Effector memory CD8-positive, alpha-beta T cell (primary cell): Measurements from ENCODE around the gene PCDHA1.
"Not testable (repeated sequence)": the region's sequence is repeated elsewhere in the genome, so short reads cannot be mapped to it uniquely, and the experiment has no call there.

ENCODE experiments used
- ATAC-seq: fragments of 150-1000 bp; cut with Tn5 transposase; replicated peaks from 2 replicates; pipeline ENCODE4 v1.10.0; 2021; ENCODE audit warnings: mild to moderate bottlenecking, moderate library complexity
- DNase-seq, 3 experiments: peaks; one replicate each; pipeline ENCODE4 v3.0.0; 2021
- H3K27ac Mint-ChIP-seq, 2 donors: one replicate each; pipeline ENCODE4 v1.8.0; 2022; ENCODE audit warnings: mild to moderate bottlenecking in 2 of 2, mixed read lengths in 2 of 2, moderate library complexity in 2 of 2
- H3K27me3 Mint-ChIP-seq, 2 donors: one replicate each; pipeline ENCODE4 v1.8.0; 2022; ENCODE audit warnings: mixed read lengths in 2 of 2
- H3K36me3 Mint-ChIP-seq: one replicate; pipeline ENCODE4 v1.8.0; 2022; ENCODE audit warnings: mild to moderate bottlenecking, moderate library complexity, mixed read lengths; ENCODE audit not compliant: insufficient read depth
- H3K4me1 Mint-ChIP-seq, 2 donors: one replicate each; pipeline ENCODE4 v1.8.0; 2022; ENCODE audit warnings: low read depth in 2 of 2, mixed read lengths in 2 of 2
- H3K4me3 Mint-ChIP-seq, 2 donors: one replicate each; pipeline ENCODE4 v1.8.0; 2022; ENCODE audit warnings: mild to moderate bottlenecking in 2 of 2, mixed read lengths in 2 of 2, moderate library complexity in 2 of 2
- H3K9me3 Mint-ChIP-seq, 2 donors: one replicate each; pipeline ENCODE4 v1.8.0; 2022; ENCODE audit warnings: mixed read lengths in 2 of 2

The PCDHA1 gene

DNA sequence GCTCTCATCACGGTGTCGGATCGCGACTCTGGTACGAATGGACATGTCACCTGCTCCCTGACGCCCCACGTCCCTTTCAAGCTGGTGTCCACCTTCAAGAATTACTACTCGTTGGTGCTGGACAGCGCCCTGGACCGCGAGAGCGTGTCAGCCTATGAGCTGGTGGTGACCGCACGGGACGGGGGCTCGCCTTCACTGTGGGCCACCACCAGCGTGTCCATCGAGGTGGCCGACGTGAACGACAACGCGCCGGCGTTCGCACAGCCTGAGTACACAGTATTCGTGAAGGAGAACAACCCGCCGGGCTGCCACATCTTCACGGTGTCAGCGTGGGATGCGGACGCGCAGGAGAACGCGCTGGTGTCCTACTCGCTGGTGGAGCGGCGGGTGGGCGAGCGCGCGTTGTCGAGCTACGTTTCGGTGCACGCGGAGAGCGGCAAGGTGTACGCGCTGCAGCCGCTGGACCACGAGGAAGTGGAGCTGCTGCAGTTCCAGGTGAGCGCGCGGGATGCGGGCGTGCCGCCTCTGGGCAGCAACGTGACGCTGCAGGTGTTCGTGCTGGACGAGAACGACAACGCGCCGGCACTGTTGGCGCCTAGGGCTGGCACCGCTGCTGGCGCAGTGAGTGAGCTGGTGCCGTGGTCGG is 10.3 kb downstream of the PCDHA1 start:
- peaks cover 18 to 25% of the 10 kb centered on the region in 2 donors for H3K27me3 Mint-ChIP-seq
- not testable (repeated sequence) for ATAC-seq, H3K36me3 Mint-ChIP-seq, DNase-seq, H3K27ac Mint-ChIP-seq, H3K4me3 Mint-ChIP-seq, H3K9me3 Mint-ChIP-seq, H3K4me1 Mint-ChIP-seq

DNA sequence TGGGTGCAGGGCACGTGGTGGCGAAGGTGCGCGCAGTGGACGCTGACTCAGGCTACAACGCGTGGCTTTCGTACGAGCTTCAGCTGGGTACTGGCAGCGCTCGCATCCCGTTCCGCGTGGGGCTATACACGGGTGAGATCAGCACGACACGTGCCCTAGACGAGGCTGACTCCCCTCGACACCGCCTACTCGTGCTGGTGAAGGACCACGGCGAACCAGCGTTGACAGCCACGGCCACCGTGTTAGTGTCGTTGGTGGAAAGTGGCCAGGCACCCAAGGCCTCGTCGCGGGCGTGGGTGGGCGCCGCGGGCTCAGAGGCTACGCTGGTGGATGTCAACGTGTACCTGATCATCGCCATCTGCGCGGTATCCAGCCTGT is 10.8 kb downstream of the PCDHA1 start:
- no peak for ATAC-seq

DNA sequence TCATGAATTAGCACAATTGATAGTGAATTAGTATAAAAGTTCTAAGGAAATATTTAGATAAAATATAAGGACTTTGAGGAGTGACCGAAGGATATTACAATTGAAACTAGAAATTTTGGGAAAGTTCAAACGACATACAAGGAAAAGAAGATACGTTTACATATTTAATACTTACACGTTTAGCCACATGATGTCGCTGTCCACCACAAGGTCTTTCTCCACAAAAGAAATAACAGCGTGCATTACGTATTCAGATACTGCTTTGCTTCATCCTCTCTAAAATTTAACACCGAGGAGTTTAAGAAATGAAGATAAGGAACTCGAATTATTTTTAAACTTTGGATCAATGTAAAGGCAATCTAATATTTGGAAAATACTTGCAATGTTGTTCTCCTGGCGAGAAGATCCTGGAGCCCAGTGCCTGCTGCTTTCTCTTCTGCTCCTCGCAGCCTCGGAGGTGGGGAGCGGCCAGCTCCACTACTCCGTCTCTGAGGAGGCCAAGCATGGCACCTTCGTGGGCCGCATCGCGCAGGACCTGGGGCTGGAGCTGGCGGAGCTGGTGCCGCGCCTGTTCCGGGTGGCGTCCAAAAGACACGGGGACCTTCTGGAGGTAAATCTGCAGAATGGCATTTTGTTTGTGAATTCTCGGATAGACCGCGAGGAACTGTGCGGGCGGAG is 15.0 kb downstream of the PCDHA1 start, which contains the start of gene PCDHA3:
Gene PCDHA3, plus strand, starts transcription at position 242 of the 678 bp plus-strand sequence.
- Mint-ChIP-seq H3K4me3 (no peak within 1 kb of the TSS), H3K27me3 (peaks cover 16 to 25% of the 10 kb centered on the region in 2 donors), H3K9me3 (peaks cover 0 to 6% of the 10 kb centered on the region in 2 donors), H3K27ac (no peak within 1 kb of the TSS), H3K4me1 (no peaks in the 10 kb centered on the region), H3K36me3 (peaks cover 3% of the 10 kb centered on the region)
- DNase-seq (no peak), ATAC-seq (no peak)

More for the DNA sequence above, 10.8 kb downstream of the PCDHA1 start:
- peaks cover 18 to 25% of the 10 kb centered on the region in 2 donors for H3K27me3 Mint-ChIP-seq
- H3K4me1 Mint-ChIP-seq: no peaks in the 10 kb centered on the region
- no peak for DNase-seq
- peaks cover 0 to 2% of the 10 kb centered on the region in 2 donors for H3K9me3 Mint-ChIP-seq
- H3K36me3 Mint-ChIP-seq: no peaks in the 10 kb centered on the region
- no peak overlapping the region for H3K27ac Mint-ChIP-seq
- no peak overlapping the region for H3K4me3 Mint-ChIP-seq

DNA sequence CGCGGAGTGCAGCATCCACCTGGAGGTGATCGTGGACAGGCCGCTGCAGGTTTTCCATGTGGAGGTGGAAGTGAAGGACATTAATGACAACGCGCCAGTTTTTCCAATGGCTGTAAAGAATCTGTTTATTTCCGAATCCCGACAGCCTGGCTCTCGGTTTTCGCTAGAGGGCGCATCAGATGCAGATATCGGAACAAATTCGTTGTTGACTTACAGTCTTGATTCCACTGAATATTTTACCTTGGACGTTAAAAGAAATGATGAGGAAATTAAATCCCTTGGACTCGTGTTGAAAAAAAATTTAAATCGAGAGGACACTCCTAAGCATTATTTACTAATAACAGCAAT is 15.5 kb downstream of the PCDHA1 start:
- H3K4me1 Mint-ChIP-seq: no peaks in the 10 kb centered on the region
- H3K36me3 Mint-ChIP-seq: peaks cover 3% of the 10 kb centered on the region
- H3K4me3 Mint-ChIP-seq: no peak overlapping the region
- H3K27ac Mint-ChIP-seq: no peak overlapping the region
- peaks cover 0 to 6% of the 10 kb centered on the region in 2 donors for H3K9me3 Mint-ChIP-seq
- ATAC-seq: no peak
- H3K27me3 Mint-ChIP-seq: peaks cover 21 to 29% of the 10 kb centered on the region in 2 donors
- no peak for DNase-seq

DNA sequence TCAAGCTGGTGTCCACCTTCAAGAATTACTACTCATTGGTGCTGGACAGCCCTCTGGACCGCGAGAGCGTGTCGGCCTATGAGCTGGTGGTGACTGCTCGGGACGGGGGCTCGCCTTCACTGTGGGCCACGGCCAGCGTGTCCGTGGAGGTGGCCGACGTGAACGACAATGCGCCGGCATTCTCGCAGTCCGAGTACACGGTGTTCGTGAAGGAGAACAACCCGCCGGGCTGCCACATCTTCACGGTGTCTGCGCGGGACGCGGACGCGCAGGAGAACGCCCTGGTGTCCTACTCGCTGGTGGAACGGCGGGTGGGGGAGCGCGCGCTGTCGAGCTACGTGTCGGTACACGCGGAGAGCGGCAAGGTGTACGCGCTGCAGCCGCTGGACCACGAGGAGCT is 16.4 kb downstream of the PCDHA1 start:
- H3K9me3 Mint-ChIP-seq, H3K4me1 Mint-ChIP-seq, H3K4me3 Mint-ChIP-seq, DNase-seq, ATAC-seq, H3K27ac Mint-ChIP-seq, H3K36me3 Mint-ChIP-seq: not testable (repeated sequence)
- H3K27me3 Mint-ChIP-seq: peaks cover 25 to 29% of the 10 kb centered on the region in 2 donors

DNA sequence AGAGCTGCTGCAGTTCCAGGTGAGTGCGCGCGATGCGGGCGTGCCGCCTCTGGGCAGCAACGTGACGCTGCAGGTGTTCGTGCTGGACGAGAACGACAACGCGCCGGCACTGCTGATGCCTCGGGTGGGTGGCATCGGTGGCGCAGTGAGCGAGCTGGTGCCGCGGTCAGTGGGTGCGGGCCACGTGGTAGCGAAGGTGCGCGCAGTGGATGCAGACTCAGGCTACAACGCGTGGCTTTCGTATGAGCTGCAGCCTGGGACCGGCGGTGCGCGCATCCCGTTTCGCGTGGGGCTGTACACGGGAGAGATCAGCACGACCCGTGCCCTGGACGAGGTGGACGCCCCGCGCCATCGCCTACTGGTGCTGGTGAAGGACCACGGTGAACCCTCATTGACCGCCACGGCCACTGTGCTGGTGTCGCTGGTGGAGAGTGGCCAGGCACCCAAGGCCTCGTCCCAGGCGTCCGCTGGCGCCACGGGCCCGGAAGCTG is 16.9 kb downstream of the PCDHA1 start:
- Mint-ChIP-seq H3K9me3 (peaks cover 0 to 6% of the 10 kb centered on the region in 2 donors), H3K27me3 (peaks cover 25 to 29% of the 10 kb centered on the region in 2 donors), H3K27ac (no peak overlapping the region), H3K4me1 (no peaks in the 10 kb centered on the region), H3K4me3 (no peak overlapping the region), H3K36me3 (peaks cover 3% of the 10 kb centered on the region)
- no peak for DNase-seq
- ATAC-seq: no peak

DNA sequence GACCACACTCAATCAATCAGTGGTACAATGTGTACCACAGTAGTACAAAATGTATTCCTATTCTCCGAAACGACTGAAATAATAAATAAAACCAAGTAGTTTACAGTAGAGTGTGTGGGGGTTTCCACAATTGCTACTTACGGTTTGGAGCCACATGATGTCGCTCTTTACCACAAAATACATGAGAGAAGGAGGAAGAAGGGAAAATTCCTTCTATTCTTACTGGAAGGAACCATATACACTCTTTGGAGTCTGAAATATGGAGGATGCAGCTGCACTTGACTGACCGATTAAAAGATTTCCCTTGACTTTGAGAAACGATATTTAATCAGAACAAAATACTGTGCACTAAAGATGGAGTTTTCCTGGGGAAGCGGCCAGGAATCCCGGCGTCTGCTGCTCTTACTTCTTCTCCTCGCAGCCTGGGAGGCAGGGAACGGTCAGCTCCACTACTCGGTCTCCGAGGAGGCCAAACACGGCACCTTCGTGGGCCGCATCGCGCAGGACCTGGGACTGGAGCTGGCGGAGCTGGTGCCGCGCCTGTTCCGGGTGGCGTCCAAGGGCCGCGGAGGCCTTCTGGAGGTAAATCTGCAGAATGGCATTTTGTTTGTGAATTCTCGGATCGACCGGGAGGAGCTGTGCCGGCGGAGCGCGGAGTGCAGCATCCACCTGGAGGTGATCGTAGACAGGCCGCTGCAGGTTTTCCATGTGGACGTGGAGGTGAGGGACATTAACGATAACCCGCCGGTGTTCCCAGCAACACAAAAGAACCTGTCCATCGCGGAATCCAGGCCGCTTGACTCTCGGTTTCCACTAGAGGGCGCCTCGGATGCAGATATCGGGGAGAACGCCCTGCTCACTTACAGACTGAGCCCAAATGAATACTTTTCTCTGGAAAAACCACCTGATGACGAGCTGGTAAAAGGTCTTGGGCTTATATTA is 21.2 kb downstream of the PCDHA1 start, which contains the start of gene PCDHA4:
Gene PCDHA4, plus strand, starts transcription at position 235 of the 942 bp plus-strand sequence.
- Mint-ChIP-seq H3K9me3 (peaks cover 0 to 6% of the 10 kb centered on the region in 2 donors), H3K27ac (no peak within 1 kb of the TSS), H3K36me3 (peaks cover 3% of the 10 kb centered on the region), H3K4me3 (no peak within 1 kb of the TSS), H3K4me1 (no peaks in the 10 kb centered on the region), H3K27me3 (peaks cover 22 to 25% of the 10 kb centered on the region in 2 donors)
- no peak for DNase-seq
- no peak for ATAC-seq

DNA sequence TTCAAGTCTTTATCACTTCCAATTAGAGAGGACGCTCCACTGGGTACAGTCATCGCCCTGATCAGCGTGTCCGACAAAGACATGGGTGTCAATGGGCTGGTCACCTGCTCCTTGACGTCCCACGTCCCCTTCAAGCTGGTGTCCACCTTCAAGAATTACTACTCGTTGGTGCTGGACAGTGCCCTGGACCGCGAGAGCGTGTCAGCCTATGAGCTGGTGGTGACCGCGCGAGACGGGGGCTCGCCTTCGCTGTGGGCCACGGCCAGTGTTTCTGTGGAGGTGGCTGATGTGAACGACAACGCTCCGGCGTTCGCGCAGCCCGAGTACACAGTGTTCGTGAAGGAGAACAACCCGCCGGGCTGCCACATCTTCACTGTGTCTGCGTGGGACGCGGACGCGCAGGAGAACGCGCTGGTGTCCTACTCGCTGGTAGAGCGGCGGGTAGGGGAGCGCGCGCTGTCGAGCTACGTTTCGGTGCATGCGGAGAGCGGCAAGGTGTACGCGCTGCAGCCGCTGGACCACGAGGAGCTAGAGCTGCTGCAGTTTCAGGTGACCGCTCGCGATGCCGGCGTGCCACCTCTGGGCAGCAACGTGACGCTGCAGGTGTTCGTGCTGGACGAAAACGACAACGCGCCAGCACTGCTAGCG is 22.4 kb downstream of the PCDHA1 start:
- H3K27ac Mint-ChIP-seq, H3K36me3 Mint-ChIP-seq, DNase-seq, H3K9me3 Mint-ChIP-seq, H3K4me1 Mint-ChIP-seq, ATAC-seq, H3K4me3 Mint-ChIP-seq: not testable (repeated sequence)
- peaks cover 25 to 26% of the 10 kb centered on the region in 2 donors for H3K27me3 Mint-ChIP-seq

DNA sequence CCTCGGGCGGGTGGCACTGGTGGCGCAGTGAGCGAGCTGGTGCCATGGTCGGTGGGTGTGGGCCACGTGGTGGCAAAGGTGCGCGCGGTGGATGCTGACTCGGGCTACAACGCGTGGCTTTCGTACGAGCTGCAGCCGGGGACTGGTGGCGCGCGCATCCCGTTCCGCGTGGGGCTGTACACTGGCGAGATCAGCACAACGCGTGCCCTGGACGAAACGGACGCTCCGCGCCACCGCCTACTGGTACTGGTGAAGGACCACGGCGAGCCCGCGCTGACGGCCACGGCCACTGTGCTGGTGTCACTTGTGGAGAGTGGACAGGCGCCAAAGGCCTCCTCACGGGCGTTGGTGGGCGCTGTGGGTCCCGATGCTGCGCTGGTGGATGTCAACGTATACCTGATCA is 22.9 kb downstream of the PCDHA1 start:
- Mint-ChIP-seq H3K4me3 (no peak overlapping the region), H3K36me3 (peaks cover 3% of the 10 kb centered on the region), H3K27ac (no peak overlapping the region), H3K4me1 (no peaks in the 10 kb centered on the region), H3K27me3 (peaks cover 24 to 25% of the 10 kb centered on the region in 2 donors), H3K9me3 (peaks cover 0 to 6% of the 10 kb centered on the region in 2 donors)
- DNase-seq: no peak
- no peak for ATAC-seq

DNA sequence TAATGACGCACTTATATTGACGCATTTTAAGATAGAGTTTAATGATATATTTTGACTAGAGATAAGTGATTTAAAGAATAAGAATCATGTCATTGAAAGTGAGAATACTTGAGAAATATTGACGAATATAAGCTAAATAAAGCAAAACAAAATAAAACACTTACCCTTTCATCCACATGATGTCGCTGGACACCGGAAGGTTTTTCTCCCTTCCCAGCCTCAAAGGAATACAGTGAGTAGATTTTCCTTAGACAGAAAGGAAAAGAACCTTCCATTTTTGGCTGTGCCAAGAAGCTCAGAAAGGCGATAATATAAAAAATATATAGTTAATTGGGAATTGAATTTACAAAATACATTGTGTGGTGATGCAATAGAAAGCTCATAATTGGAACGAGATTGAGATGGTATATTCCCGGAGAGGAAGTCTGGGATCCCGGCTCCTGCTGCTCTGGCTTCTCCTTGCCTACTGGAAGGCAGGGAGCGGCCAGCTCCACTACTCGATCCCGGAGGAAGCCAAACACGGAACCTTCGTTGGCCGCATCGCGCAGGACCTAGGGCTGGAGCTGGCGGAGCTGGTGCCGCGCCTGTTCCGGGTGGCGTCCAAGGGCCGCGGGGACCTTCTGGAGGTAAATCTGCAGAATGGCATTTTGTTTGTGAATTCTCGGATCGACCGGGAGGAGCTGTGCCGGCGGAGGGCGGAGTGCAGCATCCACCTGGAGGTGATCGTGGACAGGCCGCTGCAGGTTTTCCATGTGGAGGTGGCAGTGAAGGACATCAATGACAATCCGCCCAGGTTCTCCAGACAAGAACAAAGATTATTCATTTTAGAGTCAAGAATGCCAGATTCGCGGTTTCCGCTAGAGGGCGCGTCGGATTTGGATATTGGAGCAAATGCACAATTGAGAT is 35.7 kb downstream of the PCDHA1 start, which contains the start of gene PCDHA5:
Gene PCDHA5, plus strand, starts transcription at position 239 of the 906 bp plus-strand sequence.
- peaks cover 8 to 18% of the 10 kb centered on the region in 2 donors for H3K27me3 Mint-ChIP-seq
- no peak within 1 kb of the TSS for H3K4me3 Mint-ChIP-seq
- no peaks in the 10 kb centered on the region for H3K9me3 Mint-ChIP-seq
- H3K4me1 Mint-ChIP-seq: no peaks in the 10 kb centered on the region
- H3K27ac Mint-ChIP-seq: no peak within 1 kb of the TSS
- DNase-seq (no peak), ATAC-seq (no peak)
- no peaks in the 10 kb centered on the region for H3K36me3 Mint-ChIP-seq

DNA sequence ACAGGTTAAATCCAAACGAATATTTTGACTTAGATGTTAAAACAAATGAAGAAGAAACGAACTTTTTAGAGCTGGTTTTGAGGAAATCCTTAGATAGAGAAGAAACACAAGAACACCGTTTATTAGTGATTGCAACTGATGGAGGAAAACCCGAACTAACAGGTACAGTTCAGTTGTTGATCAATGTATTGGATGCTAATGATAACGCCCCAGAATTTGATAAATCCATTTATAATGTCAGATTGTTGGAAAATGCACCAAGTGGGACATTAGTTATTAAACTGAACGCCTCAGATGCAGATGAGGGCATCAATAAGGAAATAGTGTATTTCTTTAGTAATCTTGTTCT is 36.3 kb downstream of the PCDHA1 start:
- DNase-seq (no peak), ATAC-seq (no peak)
- Mint-ChIP-seq H3K4me1 (no peaks in the 10 kb centered on the region), H3K27ac (no peak overlapping the region), H3K9me3 (no peaks in the 10 kb centered on the region), H3K36me3 (no peaks in the 10 kb centered on the region), H3K4me3 (no peak overlapping the region), H3K27me3 (peaks cover 14 to 24% of the 10 kb centered on the region in 2 donors)

DNA sequence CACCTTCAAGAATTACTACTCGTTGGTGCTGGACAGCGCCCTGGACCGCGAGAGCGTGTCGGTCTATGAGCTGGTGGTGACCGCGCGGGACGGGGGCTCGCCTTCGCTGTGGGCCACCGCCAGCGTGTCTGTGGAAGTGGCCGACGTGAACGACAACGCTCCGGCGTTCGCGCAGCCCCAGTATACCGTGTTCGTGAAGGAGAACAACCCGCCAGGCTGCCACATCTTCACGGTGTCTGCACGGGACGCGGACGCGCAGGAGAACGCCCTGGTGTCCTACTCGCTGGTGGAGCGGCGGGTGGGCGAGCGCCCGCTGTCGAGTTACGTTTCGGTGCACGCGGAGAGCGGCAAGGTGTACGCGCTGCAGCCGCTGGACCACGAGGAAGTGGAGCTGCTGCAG is 37.0 kb downstream of the PCDHA1 start:
- H3K4me1 Mint-ChIP-seq, ATAC-seq, DNase-seq, H3K36me3 Mint-ChIP-seq, H3K27ac Mint-ChIP-seq, H3K9me3 Mint-ChIP-seq, H3K4me3 Mint-ChIP-seq: not testable (repeated sequence)
- H3K27me3 Mint-ChIP-seq: peaks cover 15 to 24% of the 10 kb centered on the region in 2 donors
